ENCODE results near the gene PCDHA8.
"Not testable (repeated sequence)": the region's sequence is repeated elsewhere in the genome, so short reads cannot be mapped to it uniquely, and the experiment has no call there.

The PCDHA8 gene

DNA sequence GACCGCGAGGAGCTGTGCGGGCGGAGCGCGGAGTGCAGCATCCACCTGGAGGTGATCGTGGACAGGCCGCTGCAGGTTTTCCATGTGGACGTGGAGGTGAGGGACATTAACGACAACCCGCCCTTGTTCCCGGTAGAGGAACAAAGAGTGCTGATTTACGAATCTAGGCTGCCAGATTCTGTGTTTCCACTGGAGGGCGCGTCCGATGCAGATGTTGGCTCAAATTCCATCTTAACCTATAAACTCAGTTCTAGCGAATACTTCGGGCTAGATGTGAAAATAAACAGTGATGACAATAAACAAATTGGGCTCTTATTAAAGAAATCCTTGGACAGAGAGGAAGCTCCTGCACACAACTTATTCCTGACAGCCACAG is 12.6 kb upstream of the PCDHA8 start:
- Histone ChIP-seq H3K36me3 (no peaks in the 10 kb centered on the region), H3K27me3 (no peaks in the 10 kb centered on the region), H3K4me1 (no peaks in the 10 kb centered on the region), H4K20me1 (no peaks in the 10 kb centered on the region), H3K9me3 (peaks cover 35% of the 10 kb centered on the region), H3K9ac (no peak overlapping the region), H3K27ac (no peak overlapping the region), H3K4me3 (no peak overlapping the region), H3K4me2 (no peak overlapping the region)
- TF ChIP-seq Cebpa-rat (IDR thresholded peaks at IDR 0.05) = no peak

DNA sequence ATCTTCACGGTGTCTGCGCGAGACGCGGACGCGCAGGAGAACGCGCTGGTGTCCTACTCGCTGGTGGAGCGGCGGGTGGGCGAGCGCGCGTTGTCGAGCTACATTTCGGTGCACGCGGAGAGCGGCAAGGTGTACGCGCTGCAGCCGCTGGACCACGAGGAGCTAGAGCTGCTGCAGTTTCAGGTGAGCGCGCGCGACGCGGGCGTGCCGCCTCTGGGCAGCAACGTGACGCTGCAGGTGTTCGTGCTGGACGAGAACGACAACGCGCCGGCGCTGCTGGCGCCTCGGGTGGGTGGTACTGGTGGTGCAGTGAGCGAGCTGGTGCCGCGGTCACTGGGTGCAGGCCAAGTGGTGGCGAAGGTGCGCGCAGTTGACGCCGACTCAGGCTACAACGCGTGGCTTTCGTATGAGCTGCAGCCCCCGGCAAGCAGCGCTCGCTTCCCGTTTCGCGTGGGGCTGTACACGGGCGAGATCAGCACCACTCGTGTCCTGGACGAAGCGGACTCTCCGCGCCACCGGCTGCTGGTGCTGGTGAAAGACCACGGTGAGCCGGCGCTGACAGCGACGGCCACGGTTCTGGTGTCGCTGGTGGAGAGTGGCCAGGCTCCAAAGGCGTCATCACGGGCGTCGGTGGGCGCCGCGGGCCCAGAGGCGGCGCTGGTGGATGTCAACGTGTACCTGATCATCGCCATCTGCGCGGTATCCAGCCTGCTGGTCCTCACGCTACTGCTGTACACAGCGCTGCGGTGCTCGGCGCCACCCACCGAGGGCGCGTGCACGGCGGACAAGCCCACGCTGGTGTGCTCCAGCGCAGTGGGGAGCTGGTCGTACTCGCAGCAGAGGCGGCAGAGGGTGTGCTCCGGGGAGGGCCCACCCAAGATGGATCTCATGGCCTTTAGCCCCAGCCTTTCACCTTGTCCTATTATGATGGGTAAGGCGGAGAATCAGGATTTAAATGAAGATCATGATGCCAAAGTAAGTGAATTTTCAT is 11.2 kb upstream of the PCDHA8 start:
- H4K20me1 ChIP-seq, H3K4me3 ChIP-seq, H3K4me2 ChIP-seq, H3K9ac ChIP-seq, H3K27me3 ChIP-seq, H3K27ac ChIP-seq, H3K4me1 ChIP-seq, H3K36me3 ChIP-seq: not testable (repeated sequence)
- H3K9me3 ChIP-seq = peaks cover 32% of the 10 kb centered on the region

DNA sequence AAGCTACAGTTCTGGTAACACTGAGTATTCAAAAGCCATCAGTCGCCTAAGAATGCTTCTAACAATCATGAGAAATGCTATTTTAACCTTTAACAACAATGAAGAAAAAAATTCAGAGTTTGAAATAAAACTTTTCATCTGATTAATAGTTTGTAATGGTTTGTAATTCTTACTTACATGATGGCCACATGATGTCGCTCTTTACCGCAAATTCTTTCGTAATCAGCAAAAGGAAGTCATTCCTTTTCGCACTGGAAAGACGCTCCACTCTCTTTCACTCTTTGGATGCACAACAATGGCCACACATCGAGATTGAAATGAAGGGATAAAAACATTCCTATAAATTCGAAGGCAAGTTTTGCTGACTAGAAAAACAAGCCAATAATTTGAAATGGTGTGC is 7.0 kb upstream of the PCDHA8 start, which contains the start of gene PCDHA7:
Gene PCDHA7 (plus strand): TSS at position 277 of the 400 bp plus-strand sequence. CDS start 115 bp downstream, at position 392.
- no peak for TF ChIP-seq Cebpa-rat (IDR thresholded peaks at IDR 0.05)
- Histone ChIP-seq H3K36me3 (no peaks in the 10 kb centered on the region), H3K9ac (no peak within 1 kb of the TSS), H4K20me1 (no peaks in the 10 kb centered on the region), H3K4me3 (no peak within 1 kb of the TSS), H3K27ac (no peak within 1 kb of the TSS), H3K27me3 (no peaks in the 10 kb centered on the region), H3K4me2 (no peak within 1 kb of the TSS), H3K9me3 (peaks cover 34% of the 10 kb centered on the region), H3K4me1 (no peaks in the 10 kb centered on the region)

DNA sequence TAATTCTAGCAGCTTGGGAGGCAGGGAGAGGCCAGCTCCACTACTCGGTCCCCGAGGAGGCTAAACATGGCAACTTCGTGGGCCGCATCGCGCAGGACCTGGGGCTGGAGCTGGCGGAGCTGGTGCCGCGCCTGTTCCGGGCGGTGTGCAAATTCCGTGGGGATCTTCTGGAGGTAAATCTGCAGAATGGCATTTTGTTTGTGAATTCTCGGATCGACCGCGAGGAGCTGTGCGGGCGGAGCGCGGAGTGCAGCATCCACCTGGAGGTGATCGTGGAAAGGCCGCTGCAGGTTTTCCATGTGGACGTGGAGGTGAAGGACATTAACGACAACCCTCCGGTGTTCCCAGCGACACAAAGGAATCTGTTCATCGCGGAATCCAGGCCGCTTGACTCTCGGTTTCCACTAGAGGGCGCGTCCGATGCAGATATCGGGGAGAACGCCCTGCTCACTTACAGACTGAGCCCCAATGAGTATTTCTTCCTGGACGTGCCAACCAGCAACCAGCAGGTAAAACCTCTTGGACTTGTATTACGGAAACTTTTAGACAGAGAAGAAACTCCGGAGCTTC is 6.5 kb upstream of the PCDHA8 start:
- peaks cover 30% of the 10 kb centered on the region for H3K9me3 ChIP-seq
- not testable (repeated sequence) for H3K4me2 ChIP-seq, H4K20me1 ChIP-seq, H3K4me3 ChIP-seq, H3K27ac ChIP-seq, H3K9ac ChIP-seq, H3K27me3 ChIP-seq, H3K4me1 ChIP-seq, H3K36me3 ChIP-seq

DNA sequence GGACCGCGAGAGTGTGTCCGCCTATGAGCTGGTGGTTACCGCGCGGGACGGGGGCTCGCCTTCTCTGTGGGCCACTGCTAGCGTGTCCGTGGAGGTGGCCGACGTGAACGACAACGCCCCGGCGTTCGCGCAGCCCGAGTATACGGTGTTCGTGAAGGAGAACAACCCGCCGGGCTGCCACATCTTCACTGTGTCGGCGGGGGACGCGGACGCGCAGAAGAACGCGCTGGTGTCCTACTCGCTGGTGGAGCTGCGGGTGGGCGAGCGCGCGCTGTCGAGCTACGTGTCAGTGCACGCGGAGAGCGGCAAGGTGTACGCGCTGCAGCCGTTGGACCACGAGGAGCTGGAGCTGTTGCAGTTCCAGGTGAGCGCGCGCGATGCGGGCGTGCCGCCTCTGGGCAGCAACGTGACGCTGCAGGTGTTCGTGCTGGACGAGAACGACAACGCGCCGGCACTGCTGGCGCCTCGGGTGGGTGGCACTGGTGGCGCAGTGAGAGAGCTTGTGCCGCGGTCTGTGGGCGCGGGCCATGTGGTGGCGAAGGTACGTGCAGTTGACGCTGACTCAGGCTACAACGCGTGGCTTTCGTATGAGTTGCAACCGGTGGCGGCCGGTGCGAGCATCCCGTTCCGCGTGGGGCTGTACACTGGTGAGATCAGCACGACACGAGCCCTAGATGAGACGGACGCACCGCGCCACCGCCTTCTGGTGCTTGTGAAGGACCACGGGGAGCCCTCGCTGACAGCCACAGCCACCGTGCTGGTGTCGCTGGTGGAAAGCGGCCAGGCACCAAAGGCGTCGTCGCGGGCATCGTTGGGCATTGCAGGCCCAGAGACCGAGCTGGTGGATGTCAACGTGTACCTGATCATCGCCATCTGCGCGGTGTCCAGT is 5.1 kb upstream of the PCDHA8 start:
- H3K27ac ChIP-seq = no peak overlapping the region
- no peaks in the 10 kb centered on the region for H4K20me1 ChIP-seq
- no peak for TF ChIP-seq Cebpa-rat (IDR thresholded peaks at IDR 0.05)
- no peaks in the 10 kb centered on the region for H3K27me3 ChIP-seq
- no peak overlapping the region for H3K4me3 ChIP-seq
- no peak overlapping the region for H3K9ac ChIP-seq
- H3K36me3 ChIP-seq = no peaks in the 10 kb centered on the region
- peaks cover 21% of the 10 kb centered on the region for H3K9me3 ChIP-seq
- no peak overlapping the region for H3K4me2 ChIP-seq
- H3K4me1 ChIP-seq = no peaks in the 10 kb centered on the region

DNA sequence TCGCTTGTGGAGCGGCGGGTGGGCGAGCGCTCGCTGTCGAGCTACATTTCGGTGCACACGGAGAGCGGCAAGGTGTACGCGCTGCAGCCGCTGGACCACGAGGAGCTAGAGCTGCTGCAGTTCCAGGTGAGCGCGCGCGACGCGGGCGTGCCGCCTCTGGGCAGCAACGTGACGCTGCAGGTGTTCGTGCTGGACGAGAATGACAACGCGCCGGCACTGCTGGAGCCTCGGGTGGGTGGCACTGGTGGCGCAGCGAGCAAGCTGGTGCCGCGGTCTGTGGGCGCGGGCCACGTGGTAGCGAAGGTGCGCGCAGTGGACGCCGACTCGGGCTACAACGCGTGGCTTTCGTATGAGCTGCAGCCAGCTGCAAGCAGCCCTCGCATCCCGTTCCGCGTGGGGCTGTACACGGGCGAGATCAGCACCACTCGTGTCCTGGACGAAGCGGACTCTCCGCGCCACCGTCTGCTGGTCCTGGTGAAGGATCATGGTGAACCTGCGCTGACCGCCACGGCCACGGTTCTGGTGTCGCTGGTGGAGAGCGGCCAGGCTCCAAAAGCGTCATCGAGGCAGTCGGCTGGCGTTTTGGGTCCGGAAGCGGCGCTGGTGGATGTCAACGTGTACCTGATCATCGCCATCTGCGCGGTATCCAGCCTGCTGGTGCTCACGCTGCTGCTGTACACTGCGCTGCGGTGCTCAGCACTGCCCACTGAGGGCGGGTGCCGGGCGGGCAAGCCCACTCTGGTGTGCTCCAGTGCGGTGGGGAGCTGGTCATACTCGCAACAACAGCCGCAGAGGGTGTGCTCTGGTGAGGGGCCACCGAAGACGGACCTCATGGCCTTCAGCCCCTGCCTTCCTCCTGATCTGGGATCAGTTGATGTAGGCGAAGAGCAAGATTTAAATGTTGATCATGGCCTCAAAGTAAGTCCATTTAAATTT is 2.1 kb downstream of the PCDHA8 start:
- H3K36me3 ChIP-seq = no peaks in the 10 kb centered on the region
- peaks cover 20% of the 10 kb centered on the region for H3K9me3 ChIP-seq
- H3K27ac ChIP-seq = no peak overlapping the region
- TF ChIP-seq Cebpa-rat (IDR thresholded peaks at IDR 0.05) = no peak
- no peak overlapping the region for H3K4me3 ChIP-seq
- H3K4me2 ChIP-seq = no peak overlapping the region
- H3K4me1 ChIP-seq = no peaks in the 10 kb centered on the region
- H4K20me1 ChIP-seq = no peaks in the 10 kb centered on the region
- no peak overlapping the region for H3K9ac ChIP-seq
- no peaks in the 10 kb centered on the region for H3K27me3 ChIP-seq

DNA sequence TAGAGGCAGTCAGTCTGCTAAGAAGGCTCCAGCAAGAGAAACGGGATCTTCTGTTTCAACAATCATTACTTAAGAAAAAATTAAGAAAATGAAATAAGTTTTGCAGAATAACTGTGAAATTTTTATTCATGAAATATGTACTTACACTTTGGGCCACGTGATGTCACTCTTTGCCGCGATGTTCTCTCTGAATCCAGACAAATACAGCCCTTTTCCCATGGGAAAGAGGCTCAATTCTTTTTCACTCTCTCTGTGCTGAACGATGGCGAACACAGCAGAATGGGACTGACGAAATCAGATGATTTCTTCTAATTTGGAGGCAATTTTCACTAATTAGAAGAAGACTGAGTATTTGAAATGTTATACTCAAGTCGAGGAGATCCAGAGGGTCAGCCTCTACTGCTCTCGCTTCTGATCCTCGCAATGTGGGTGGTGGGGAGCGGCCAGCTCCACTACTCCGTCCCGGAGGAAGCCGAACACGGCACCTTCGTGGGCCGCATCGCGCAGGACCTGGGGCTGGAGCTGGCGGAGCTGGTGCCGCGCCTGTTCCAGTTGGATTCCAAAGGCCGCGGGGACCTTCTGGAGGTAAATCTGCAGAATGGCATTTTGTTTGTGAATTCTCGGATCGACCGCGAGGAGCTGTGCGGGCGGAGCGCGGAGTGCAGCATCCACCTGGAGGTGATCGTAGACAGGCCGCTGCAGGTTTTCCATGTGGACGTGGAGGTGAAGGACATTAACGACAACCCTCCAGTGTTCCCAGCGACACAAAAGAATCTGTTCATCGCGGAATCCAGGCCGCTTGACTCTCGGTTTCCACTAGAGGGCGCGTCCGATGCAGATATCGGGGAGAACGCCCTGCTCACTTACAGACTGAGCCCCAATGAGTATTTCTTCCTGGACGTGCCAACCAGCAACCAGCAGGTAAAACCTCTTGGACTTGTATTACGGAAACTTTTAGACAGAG is 7.4 kb downstream of the PCDHA8 start, which contains the start of gene PCDHA9:
Gene PCDHA9 (plus strand): TSS at position 244 of the 964 bp plus-strand sequence. CDS start 114 bp downstream, at position 358.
- not testable (repeated sequence) for H3K4me2 ChIP-seq, H3K27ac ChIP-seq, H3K9ac ChIP-seq, H3K4me1 ChIP-seq, H3K4me3 ChIP-seq, H3K27me3 ChIP-seq, H4K20me1 ChIP-seq, H3K36me3 ChIP-seq
- peaks cover 24% of the 10 kb centered on the region for H3K9me3 ChIP-seq

DNA sequence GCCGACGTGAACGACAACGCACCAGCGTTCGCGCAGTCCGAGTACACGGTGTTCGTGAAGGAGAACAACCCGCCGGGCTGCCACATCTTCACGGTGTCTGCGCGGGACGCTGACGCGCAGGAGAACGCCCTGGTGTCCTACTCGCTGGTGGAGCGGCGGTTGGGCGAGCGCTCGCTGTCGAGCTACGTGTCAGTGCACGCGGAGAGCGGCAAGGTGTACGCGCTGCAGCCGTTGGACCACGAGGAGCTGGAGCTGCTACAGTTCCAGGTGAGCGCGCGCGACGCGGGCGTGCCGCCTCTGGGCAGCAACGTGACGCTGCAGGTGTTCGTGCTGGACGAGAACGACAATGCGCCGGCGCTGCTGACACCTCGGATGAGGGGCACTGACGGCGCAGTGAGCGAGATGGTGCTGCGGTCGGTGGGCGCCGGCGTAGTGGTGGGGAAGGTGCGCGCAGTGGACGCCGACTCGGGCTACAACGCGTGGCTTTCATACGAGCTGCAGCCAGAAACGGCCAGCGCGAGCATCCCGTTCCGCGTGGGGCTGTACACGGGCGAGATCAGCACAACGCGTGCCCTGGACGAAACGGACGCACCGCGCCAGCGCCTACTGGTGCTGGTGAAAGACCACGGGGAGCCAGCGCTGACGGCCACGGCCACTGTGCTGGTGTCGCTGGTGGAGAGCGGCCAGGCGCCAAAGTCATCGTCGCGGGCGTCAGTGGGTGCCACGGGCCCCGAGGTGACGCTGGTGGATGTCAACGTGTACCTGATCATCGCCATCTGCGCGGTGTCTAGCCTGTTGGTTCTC is 9.0 kb downstream of the PCDHA8 start:
- H3K4me2 ChIP-seq, H3K27me3 ChIP-seq, H4K20me1 ChIP-seq, H3K36me3 ChIP-seq, H3K9ac ChIP-seq, H3K4me1 ChIP-seq, H3K27ac ChIP-seq, H3K4me3 ChIP-seq: not testable (repeated sequence)
- H3K9me3 ChIP-seq = peaks cover 23% of the 10 kb centered on the region

Measured in BLaER1 (cell line).